ENCODE data around the gene RPLP2.
A peak's percentile ranks its signal among the peaks of the same experiment; 100 is the strongest.

Gene RPLP2

DNA sequence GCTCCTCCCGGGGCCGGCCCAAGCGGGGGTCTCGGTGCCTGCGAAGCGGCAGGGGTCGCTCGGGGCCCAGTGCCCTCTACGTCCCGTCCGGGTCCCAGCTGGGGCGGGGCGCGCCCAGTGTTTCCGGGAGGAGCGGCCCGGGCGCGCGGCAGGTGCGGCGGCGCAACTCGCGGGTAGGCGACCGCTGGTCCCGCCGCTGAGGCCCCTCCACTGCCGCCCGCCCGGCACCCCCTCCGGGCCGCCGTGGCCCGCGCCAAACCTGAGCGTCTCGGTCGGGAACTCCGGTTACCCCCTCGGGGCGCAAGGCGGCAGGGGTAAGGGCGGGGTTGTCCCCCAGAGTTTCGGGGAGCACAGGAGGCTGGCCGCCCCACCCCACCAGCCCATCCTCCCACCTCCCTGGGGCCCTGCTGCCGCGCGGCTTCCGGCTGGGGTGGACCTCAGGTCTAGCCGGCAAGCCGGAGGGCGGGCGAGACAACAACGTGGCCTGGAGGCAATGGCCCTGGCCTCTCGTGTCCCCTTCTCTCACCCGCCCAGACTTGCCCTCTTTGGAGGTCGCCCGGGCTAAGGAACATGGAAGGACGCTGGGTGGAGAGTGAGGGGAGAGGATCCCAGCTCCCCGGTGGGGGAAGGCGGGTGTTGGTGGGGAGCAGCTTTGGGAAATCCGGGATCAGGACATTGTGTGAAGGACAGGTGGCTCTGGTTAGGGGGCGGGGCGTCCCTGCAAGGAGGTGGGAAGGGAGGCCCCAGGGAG lies 17.6 kb downstream of the RPLP2 start:
- peaks cover 0 to 29% (median 16%) of the 10 kb centered on the region in 4 experiments for H3K36me3 ChIP-seq (ENCODE audit: control insufficient read depth in 4 of 4, insufficient read depth in 4 of 4, low read length in 3 of 4)
- H3K27me3 ChIP-seq (replicated peaks in 2 of 5; ENCODE audit: control insufficient read depth in 4 of 5, insufficient read depth in 5 of 5, low read length in 4 of 5), result peaks cover 0 to 54% (median 22%) of the 10 kb centered on the region in 5 experiments
- ChIA-PET POLR2A (interaction anchor here (1.6 kb wide), 1 partner anchor 8 kb away, joined by 6 read pairs; the partner anchor contains the start of gene PNPLA2), CTCF (interaction anchor here (1.4 kb wide), 1 partner anchor 12 kb away, joined by 4 read pairs; no protein-coding TSS in a partner anchor)
- DNase-seq, result no peak
- H3K4me1 ChIP-seq (ENCODE audit: control extremely low read depth in 1 of 4, control insufficient read depth in 4 of 4, insufficient read depth in 4 of 4, low read length in 3 of 4), result peaks cover 0 to 65% (median 62%) of the 10 kb centered on the region in 4 experiments
- no peak overlapping the region for H3K27ac ChIP-seq (ENCODE audit: insufficient read depth in 1 of 2, low read depth in 1 of 2, low read length in 2 of 2, poor library complexity in 1 of 2, severe bottlenecking in 2 of 2)
- H3K9me3 ChIP-seq (ENCODE audit: control extremely low read depth in 1 of 5, control insufficient read depth in 4 of 5, insufficient read depth in 2 of 5, low read depth in 1 of 5, low read length in 4 of 5), result no peaks in the 10 kb centered on the region
- H3K4me3 ChIP-seq (ENCODE audit: control insufficient read depth in 1 of 7, extremely low read depth in 1 of 7, insufficient read depth in 4 of 7, low read depth in 2 of 7, low read length in 6 of 7), result peak overlapping the region in 6 of 7 experiments; percentile 40 to 71 (median 59)
- WGBS (ENCODE audit: insufficient coverage), result 3% methylated on average over 52 of the region's 66 CpGs

GRCh38 chr11:827897-828192 lies 18.1 kb downstream of the RPLP2 start, which contains the start of gene CRACR2B:
TSS of gene CRACR2B (plus strand) at chr11:827919. CDS start at chr11:828608, 689 bp downstream.
- ChIA-PET POLR2A (interaction anchor here (1.6 kb wide), 1 partner anchor 9 kb away, joined by 6 read pairs; the partner anchor contains the start of gene PNPLA2), CTCF (interaction anchor here (1.4 to 2.1 kb wide), 3 partner anchors 9 to 13 kb away, joined by 4 to 15 read pairs (median 5); partner anchors contain the start of gene PNPLA2)
- Histone ChIP-seq H3K4me3 (ENCODE audit: control insufficient read depth in 1 of 7, extremely low read depth in 1 of 7, insufficient read depth in 4 of 7, low read depth in 2 of 7, low read length in 6 of 7) (peak within 1 kb of the TSS; percentile 13 to 71 (median 54)), H3K27me3 (replicated peaks in 2 of 5; ENCODE audit: control insufficient read depth in 4 of 5, insufficient read depth in 5 of 5, low read length in 4 of 5) (peaks cover 0 to 56% (median 22%) of the 10 kb centered on the region in 5 experiments), H3K36me3 (ENCODE audit: control insufficient read depth in 4 of 4, insufficient read depth in 4 of 4, low read length in 3 of 4) (peaks cover 0 to 26% (median 14%) of the 10 kb centered on the region in 4 experiments), H3K9me3 (ENCODE audit: control extremely low read depth in 1 of 5, control insufficient read depth in 4 of 5, insufficient read depth in 2 of 5, low read depth in 1 of 5, low read length in 4 of 5) (no peaks in the 10 kb centered on the region), H3K27ac (ENCODE audit: insufficient read depth in 1 of 2, low read depth in 1 of 2, low read length in 2 of 2, poor library complexity in 1 of 2, severe bottlenecking in 2 of 2) (no peak within 1 kb of the TSS), H3K4me1 (ENCODE audit: control extremely low read depth in 1 of 4, control insufficient read depth in 4 of 4, insufficient read depth in 4 of 4, low read length in 3 of 4) (peaks cover 0 to 65% (median 62%) of the 10 kb centered on the region in 4 experiments)
- WGBS (ENCODE audit: insufficient coverage), result 54% methylated on average over 5 of the region's 5 CpGs
- DNase-seq, result no peak

DNA sequence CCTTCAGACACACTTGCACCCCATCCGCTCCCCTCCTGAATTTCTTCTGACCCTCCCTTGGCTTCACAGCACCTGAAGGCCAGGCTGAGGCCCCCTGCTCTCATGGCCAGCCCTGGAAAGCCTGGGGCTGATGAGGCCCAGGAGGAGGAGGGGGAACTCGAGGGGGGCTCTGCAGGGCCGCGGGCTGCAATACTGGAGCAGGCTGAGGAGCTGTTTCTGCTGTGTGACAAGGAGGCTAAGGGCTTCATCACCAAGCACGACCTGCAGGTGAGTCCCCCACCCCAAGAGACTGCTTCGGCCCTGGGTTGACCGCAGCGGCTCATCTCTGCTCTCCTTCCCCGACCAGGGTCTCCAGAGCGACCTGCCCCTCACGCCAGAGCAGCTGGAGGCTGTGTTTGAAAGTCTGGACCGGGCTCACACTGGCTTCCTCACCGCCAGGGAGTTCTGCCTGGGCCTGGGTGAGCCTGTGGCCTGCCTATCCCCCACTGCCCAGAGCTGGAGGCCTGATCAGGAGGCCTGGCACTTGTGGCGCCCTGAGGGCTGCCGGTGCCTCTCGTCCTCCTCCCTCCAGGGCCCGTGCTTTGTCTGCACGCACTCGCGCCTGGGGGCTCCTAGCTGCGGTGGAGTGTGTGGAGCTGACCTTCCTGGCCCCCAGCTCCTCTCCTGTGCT lies 18.9 kb downstream of the RPLP2 start:
- H3K9me3 ChIP-seq (ENCODE audit: control extremely low read depth in 1 of 5, control insufficient read depth in 4 of 5, insufficient read depth in 2 of 5, low read depth in 1 of 5, low read length in 4 of 5), result no peaks in the 10 kb centered on the region
- H3K36me3 ChIP-seq (ENCODE audit: control insufficient read depth in 4 of 4, insufficient read depth in 4 of 4, low read length in 3 of 4), result peaks cover 0 to 21% (median 13%) of the 10 kb centered on the region in 4 experiments
- peaks cover 0 to 72% (median 69%) of the 10 kb centered on the region in 4 experiments for H3K4me1 ChIP-seq (ENCODE audit: control extremely low read depth in 1 of 4, control insufficient read depth in 4 of 4, insufficient read depth in 4 of 4, low read length in 3 of 4)
- H3K4me3 ChIP-seq (ENCODE audit: control insufficient read depth in 1 of 7, extremely low read depth in 1 of 7, insufficient read depth in 4 of 7, low read depth in 2 of 7, low read length in 6 of 7), result peak overlapping the region in 4 of 7 experiments; percentile 13 to 62 (median 54)
- POLR2A ChIA-PET, result interaction anchor here (1.1 to 1.6 kb wide), 2 partner anchors 10 to 13 kb away, joined by 5 to 6 read pairs; partner anchors contain the start of genes PNPLA2 and POLR2L
- no peak overlapping the region for H3K27ac ChIP-seq (ENCODE audit: insufficient read depth in 1 of 2, low read depth in 1 of 2, low read length in 2 of 2, poor library complexity in 1 of 2, severe bottlenecking in 2 of 2)
- 87% methylated on average over 12 of the region's 21 CpGs for WGBS (ENCODE audit: insufficient coverage)
- CTCF ChIA-PET, result interaction anchor here (1.0 to 2.1 kb wide), 4 partner anchors 10 to 19 kb away, joined by 3 to 15 read pairs (median 4); partner anchors contain the start of genes PNPLA2 and RPLP2
- peaks cover 0 to 56% (median 22%) of the 10 kb centered on the region in 5 experiments for H3K27me3 ChIP-seq (replicated peaks in 2 of 5; ENCODE audit: control insufficient read depth in 4 of 5, insufficient read depth in 5 of 5, low read length in 4 of 5)
- peak in 1 of 3 donors; percentile 37 for DNase-seq

DNA sequence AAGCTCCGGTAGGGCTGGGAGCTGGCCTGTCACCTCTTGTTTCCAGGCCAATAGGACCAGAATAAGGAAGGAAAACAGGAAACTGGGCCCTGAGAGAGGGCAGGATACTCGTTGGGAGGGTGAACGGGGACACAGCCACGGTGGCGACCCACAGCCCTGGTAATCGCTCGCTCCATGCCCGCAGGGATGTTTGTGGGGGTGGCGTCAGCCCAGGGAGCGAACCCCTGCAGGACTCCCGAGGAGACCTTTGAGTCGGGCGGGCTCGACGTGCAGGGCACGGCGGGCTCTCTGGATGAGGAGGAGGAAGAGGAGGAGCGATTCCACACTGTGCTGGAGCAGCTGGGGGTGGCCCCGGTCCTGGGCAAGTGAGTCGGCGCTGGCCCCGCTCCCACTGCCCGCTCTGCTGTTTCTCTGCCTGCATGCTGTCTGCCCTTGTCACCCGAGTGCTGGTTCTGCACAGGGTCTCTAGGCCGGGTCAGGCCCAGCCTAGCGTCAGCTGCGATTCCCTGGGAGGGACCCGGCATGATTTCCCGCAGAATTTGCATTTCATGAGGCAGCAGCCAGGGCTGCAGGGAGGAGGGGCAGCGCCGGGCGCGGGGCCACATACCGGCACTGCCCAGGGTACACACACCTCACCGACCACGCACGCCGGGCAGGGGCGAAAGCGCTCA lies 19.5 kb downstream of the RPLP2 start:
- no peak overlapping the region for H3K27ac ChIP-seq (ENCODE audit: insufficient read depth in 1 of 2, low read depth in 1 of 2, low read length in 2 of 2, poor library complexity in 1 of 2, severe bottlenecking in 2 of 2)
- under 1% methylated on average over 32 of the region's 40 CpGs for WGBS (ENCODE audit: insufficient coverage)
- H3K4me3 ChIP-seq (ENCODE audit: control insufficient read depth in 1 of 7, extremely low read depth in 1 of 7, insufficient read depth in 4 of 7, low read depth in 2 of 7, low read length in 6 of 7), result peak overlapping the region in 6 of 7 experiments; percentile 13 to 62 (median 38)
- CTCF ChIA-PET, result interaction anchor here (1.0 to 2.1 kb wide), 3 partner anchors 10 to 20 kb away, joined by 3 to 15 read pairs (median 5); partner anchors contain the start of genes PNPLA2 and RPLP2
- no peaks in the 10 kb centered on the region for H3K9me3 ChIP-seq (ENCODE audit: control extremely low read depth in 1 of 5, control insufficient read depth in 4 of 5, insufficient read depth in 2 of 5, low read depth in 1 of 5, low read length in 4 of 5)
- H3K27me3 ChIP-seq (replicated peaks in 2 of 5; ENCODE audit: control insufficient read depth in 4 of 5, insufficient read depth in 5 of 5, low read length in 4 of 5), result peaks cover 0 to 58% (median 22%) of the 10 kb centered on the region in 5 experiments
- H3K4me1 ChIP-seq (ENCODE audit: control extremely low read depth in 1 of 4, control insufficient read depth in 4 of 4, insufficient read depth in 4 of 4, low read length in 3 of 4), result peaks cover 0 to 77% (median 74%) of the 10 kb centered on the region in 4 experiments
- POLR2A ChIA-PET, result interaction anchor here (1.1 to 1.9 kb wide), 3 partner anchors 9 to 13 kb away, joined by 5 to 10 read pairs (median 6); partner anchors contain the start of genes PNPLA2 and POLR2L
- DNase-seq, result no peak
- peaks cover 0 to 14% (median 7%) of the 10 kb centered on the region in 4 experiments for H3K36me3 ChIP-seq (ENCODE audit: control insufficient read depth in 4 of 4, insufficient read depth in 4 of 4, low read length in 3 of 4)

- H3K27ac ChIP-seq (ENCODE audit: insufficient read depth in 1 of 2, low read depth in 1 of 2, low read length in 2 of 2, poor library complexity in 1 of 2, severe bottlenecking in 2 of 2), result no peak overlapping the region
- H3K4me1 ChIP-seq (ENCODE audit: control extremely low read depth in 1 of 4, control insufficient read depth in 4 of 4, insufficient read depth in 4 of 4, low read length in 3 of 4), result peaks cover 0 to 83% (median 79%) of the 10 kb centered on the region in 4 experiments
- peak overlapping the region; percentile 11 to 62 (median 25) for H3K4me3 ChIP-seq (ENCODE audit: control insufficient read depth in 1 of 7, extremely low read depth in 1 of 7, insufficient read depth in 4 of 7, low read depth in 2 of 7, low read length in 6 of 7)
- ChIA-PET POLR2A (interaction anchor here (1.9 kb wide), 1 partner anchor 10 kb away, joined by 10 read pairs; the partner anchor contains the start of gene PNPLA2), CTCF (interaction anchor here (1.0 to 2.1 kb wide), 4 partner anchors 11 to 20 kb away, joined by 3 to 15 read pairs (median 4); partner anchors contain the start of genes PNPLA2 and RPLP2)
- H3K9me3 ChIP-seq (ENCODE audit: control extremely low read depth in 1 of 5, control insufficient read depth in 4 of 5, insufficient read depth in 2 of 5, low read depth in 1 of 5, low read length in 4 of 5), result no peaks in the 10 kb centered on the region
- no peak for DNase-seq
- H3K36me3 ChIP-seq (ENCODE audit: control insufficient read depth in 4 of 4, insufficient read depth in 4 of 4, low read length in 3 of 4), result peaks cover 0 to 8% (median 5%) of the 10 kb centered on the region in 4 experiments
- WGBS (ENCODE audit: insufficient coverage), result under 1% methylated on average over 30 of the region's 39 CpGs
- peaks cover 0 to 59% (median 22%) of the 10 kb centered on the region in 5 experiments for H3K27me3 ChIP-seq (replicated peaks in 2 of 5; ENCODE audit: control insufficient read depth in 4 of 5, insufficient read depth in 5 of 5, low read length in 4 of 5)
Observed at GRCh38 chr11:829847-830294, 20.1 kb downstream of the RPLP2 start.

Measured in common myeloid progenitor, CD34-positive (primary cell).